ENCODE measurements around the gene SMARCD3.

Gene SMARCD3

GRCh38 chr7:151207804-151208203 lies 40.7 kb downstream of the SMARCD3 start:
- no peak for DNase-seq

- DNase-seq = no peak
Measured at GRCh38 chr7:151207315-151207714, 41.2 kb downstream of the SMARCD3 start.

GRCh38 chr7:151206914-151207313 lies 41.6 kb downstream of the SMARCD3 start:
- DNase-seq = no peak

GRCh38 chr7:151205730-151206129 lies 42.8 kb downstream of the SMARCD3 start:
- DNase-seq = no peak

GRCh38 chr7:151204383-151205032 lies 44.0 kb downstream of the SMARCD3 start:
- DNase-seq = no peak

- DNase-seq = no peak
Measured at GRCh38 chr7:151202836-151203235, 45.7 kb downstream of the SMARCD3 start.

- no peak for DNase-seq
Measured at GRCh38 chr7:151201751-151202150, 46.7 kb downstream of the SMARCD3 start.

- no peak for DNase-seq
Measured at GRCh38 chr7:151201344-151201743, 47.1 kb downstream of the SMARCD3 start.

- DNase-seq = no peak
Measured at GRCh38 chr7:151198945-151199848, 49.3 kb downstream of the SMARCD3 start.

GRCh38 chr7:151197932-151198331 lies 50.6 kb downstream of the SMARCD3 start:
- DNase-seq = no peak

GRCh38 chr7:151195616-151196450 lies 52.7 kb downstream of the SMARCD3 start:
- DNase-seq = no peak

- DNase-seq = no peak
Measured at GRCh38 chr7:151194188-151194587, 54.3 kb downstream of the SMARCD3 start.

GRCh38 chr7:151193203-151193978 lies 55.1 kb downstream of the SMARCD3 start:
- no peak for DNase-seq

GRCh38 chr7:151192002-151192539 lies 56.4 kb downstream of the SMARCD3 start:
- DNase-seq = no peak

GRCh38 chr7:151191544-151191943 lies 57.0 kb downstream of the SMARCD3 start:
- no peak for DNase-seq

- no peak for DNase-seq
Measured at GRCh38 chr7:151189038-151189437, 59.5 kb downstream of the SMARCD3 start.
